HG03558 (cell line): ENCODE results near the gene GPR45.

Source experiments
- ATAC-seq: cut with Tn5 transposase; IDR thresholded peaks from one replicate; pipeline ENCODE4 v1.9.1; 2021; ENCODE audit warnings: moderate number of reproducible peaks; ENCODE audit not compliant: unreplicated experiment; ENCODE audit errors: extremely low read depth

GPR45 gene

GRCh38 chr2:105252271-105252670, 10.7 kb downstream of the GPR45 start:
- no peak for ATAC-seq

- ATAC-seq, result no peak
Measured at GRCh38 chr2:105254531-105255210, 13.1 kb downstream of the GPR45 start.

GRCh38 chr2:105255979-105256378, 14.4 kb downstream of the GPR45 start:
- no peak for ATAC-seq

GRCh38 chr2:105256431-105257047, 15.0 kb downstream of the GPR45 start:
- ATAC-seq, result no peak

GRCh38 chr2:105257981-105258380, 16.4 kb downstream of the GPR45 start:
- ATAC-seq, result no peak

- no peak for ATAC-seq
Measured at GRCh38 chr2:105258835-105259350, 17.4 kb downstream of the GPR45 start.

GRCh38 chr2:105261061-105261460, 19.5 kb downstream of the GPR45 start:
- no peak for ATAC-seq

- ATAC-seq, result no peak
Measured at GRCh38 chr2:105262651-105263091, 21.1 kb downstream of the GPR45 start.

- no peak for ATAC-seq
Measured at GRCh38 chr2:105269426-105269825, 27.9 kb downstream of the GPR45 start.

- ATAC-seq, result no peak
Measured at GRCh38 chr2:105271393-105272045, 30.0 kb downstream of the GPR45 start.

GRCh38 chr2:105272176-105272575, 30.6 kb downstream of the GPR45 start:
- no peak for ATAC-seq

GRCh38 chr2:105274046-105274445, 32.5 kb downstream of the GPR45 start:
- no peak for ATAC-seq

- ATAC-seq, result no peak
Measured at GRCh38 chr2:105278654-105279053, 37.1 kb downstream of the GPR45 start.

- ATAC-seq, result no peak
Measured at GRCh38 chr2:105279126-105279525, 37.6 kb downstream of the GPR45 start.

- no peak for ATAC-seq
Measured at GRCh38 chr2:105280281-105280680, 38.7 kb downstream of the GPR45 start.

- no peak for ATAC-seq
Measured at GRCh38 chr2:105283532-105283931, 42.0 kb downstream of the GPR45 start.

- no peak for ATAC-seq
Measured at GRCh38 chr2:105287692-105288091, 46.1 kb downstream of the GPR45 start.

- no peak for ATAC-seq
Measured at GRCh38 chr2:105288133-105288532, 46.6 kb downstream of the GPR45 start.

- no peak for ATAC-seq
Measured at GRCh38 chr2:105290981-105291660, 49.6 kb downstream of the GPR45 start.

- no peak for ATAC-seq
Measured at GRCh38 chr2:105291981-105292380, 50.4 kb downstream of the GPR45 start.
